GM04504 (cell line): ENCODE results near the gene ST3GAL5.
A peak's percentile ranks its signal among the peaks of the same experiment; 100 is the strongest.
"Not testable (repeated sequence)": the region's sequence is repeated elsewhere in the genome, so short reads cannot be mapped to it uniquely, and the experiment has no call there.

Experiments
- DNase-seq: peaks from one replicate; pipeline ENCODE4 v3.0.0-alpha.2; 2012; ENCODE audit warnings: low read depth

ST3GAL5 gene

GRCh38 chr2:85834466-85834865 lies 54.3 kb downstream of the ST3GAL5 start:
- DNase-seq: no peak

- DNase-seq: no peak
These were observed 57.1 kb downstream of the ST3GAL5 start for GRCh38 chr2:85831735-85832134.

- no peak for DNase-seq
These were observed 58.1 kb downstream of the ST3GAL5 start for GRCh38 chr2:85830645-85831044.

GRCh38 chr2:85829394-85829793 lies 59.4 kb downstream of the ST3GAL5 start:
- not testable (repeated sequence) for DNase-seq

GRCh38 chr2:85828725-85829124 lies 60.1 kb downstream of the ST3GAL5 start:
- no peak for DNase-seq

GRCh38 chr2:85827879-85828569 lies 60.8 kb downstream of the ST3GAL5 start:
- DNase-seq: no peak

GRCh38 chr2:85826990-85827878 lies 61.6 kb downstream of the ST3GAL5 start:
- no peak for DNase-seq

GRCh38 chr2:85823951-85824350 lies 64.8 kb downstream of the ST3GAL5 start:
- no peak for DNase-seq

GRCh38 chr2:85822766-85823165 lies 66.0 kb downstream of the ST3GAL5 start:
- DNase-seq: no peak

- no peak for DNase-seq
These were observed 68.8 kb downstream of the ST3GAL5 start for GRCh38 chr2:85819811-85820510.

GRCh38 chr2:85814802-85815550 lies 73.8 kb downstream of the ST3GAL5 start:
- no peak for DNase-seq

- DNase-seq: peak; percentile 69
These were observed 74.6 kb downstream of the ST3GAL5 start for GRCh38 chr2:85813982-85814801.

GRCh38 chr2:85813211-85813981 lies 75.4 kb downstream of the ST3GAL5 start:
- DNase-seq: no peak

- DNase-seq: no peak
These were observed 76.6 kb downstream of the ST3GAL5 start for GRCh38 chr2:85812094-85812735.

- DNase-seq: peak; percentile 28
These were observed 77.4 kb downstream of the ST3GAL5 start for GRCh38 chr2:85811180-85812093.

- no peak for DNase-seq
These were observed 78.2 kb downstream of the ST3GAL5 start for GRCh38 chr2:85810371-85811179.

GRCh38 chr2:85807756-85808155 lies 81.0 kb downstream of the ST3GAL5 start:
- DNase-seq: no peak
